Hematopoietic multipotent progenitor cell treated with erythropoietin and hydrocortisone succinate and interleukin-3 and kit ligand, for 6 days (in vitro differentiated cells): ENCODE results near the gene GSK3A.

Source experiments
- DNase-seq: peaks from one replicate; pipeline ENCODE4 v3.0.0-alpha.2; 2015

GSK3A gene

DNA sequence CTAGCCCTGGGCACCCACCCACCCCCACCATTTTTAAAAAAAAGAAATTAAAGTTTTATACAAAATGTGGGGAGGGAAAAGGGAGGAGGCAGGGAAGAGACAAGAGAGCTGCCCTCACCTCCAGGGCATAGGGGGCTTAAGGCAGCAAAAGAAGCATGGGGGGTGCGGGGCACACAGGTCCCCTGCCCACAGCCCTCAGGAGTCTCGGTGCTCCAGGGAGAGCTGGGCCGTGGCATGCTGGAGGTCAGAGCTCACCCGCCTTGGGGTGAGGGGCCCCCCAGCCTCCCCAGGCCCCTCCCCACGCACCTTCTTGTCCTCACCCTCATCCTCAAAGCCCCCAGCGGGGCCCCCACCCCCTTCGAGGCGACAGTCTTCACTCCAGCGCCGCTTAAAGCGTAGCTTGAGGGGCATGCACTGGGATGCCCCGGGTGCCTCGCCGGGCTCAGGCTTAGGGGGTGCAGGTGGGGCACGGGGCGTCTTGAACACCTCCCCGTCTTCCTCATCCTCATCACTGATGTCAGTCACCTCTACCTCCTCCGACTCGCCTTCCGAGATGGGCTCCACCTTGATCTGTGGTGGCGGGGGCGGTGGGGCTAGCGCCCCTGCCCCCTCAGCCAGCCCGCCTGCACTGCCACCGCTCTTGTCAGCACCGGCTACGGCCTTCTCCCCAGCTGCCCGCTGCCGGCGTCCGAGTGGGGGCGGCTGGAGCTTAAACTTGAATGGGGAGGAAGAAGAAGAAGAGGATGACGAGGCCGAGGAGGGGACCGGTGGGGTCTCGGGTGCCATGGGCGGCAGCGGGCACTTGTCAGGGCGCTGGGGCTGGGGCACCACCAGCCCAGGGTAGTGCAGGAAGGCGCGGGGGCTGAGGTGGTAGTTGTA lies 6.1 kb upstream of the GSK3A start:
- no peak for DNase-seq

DNA sequence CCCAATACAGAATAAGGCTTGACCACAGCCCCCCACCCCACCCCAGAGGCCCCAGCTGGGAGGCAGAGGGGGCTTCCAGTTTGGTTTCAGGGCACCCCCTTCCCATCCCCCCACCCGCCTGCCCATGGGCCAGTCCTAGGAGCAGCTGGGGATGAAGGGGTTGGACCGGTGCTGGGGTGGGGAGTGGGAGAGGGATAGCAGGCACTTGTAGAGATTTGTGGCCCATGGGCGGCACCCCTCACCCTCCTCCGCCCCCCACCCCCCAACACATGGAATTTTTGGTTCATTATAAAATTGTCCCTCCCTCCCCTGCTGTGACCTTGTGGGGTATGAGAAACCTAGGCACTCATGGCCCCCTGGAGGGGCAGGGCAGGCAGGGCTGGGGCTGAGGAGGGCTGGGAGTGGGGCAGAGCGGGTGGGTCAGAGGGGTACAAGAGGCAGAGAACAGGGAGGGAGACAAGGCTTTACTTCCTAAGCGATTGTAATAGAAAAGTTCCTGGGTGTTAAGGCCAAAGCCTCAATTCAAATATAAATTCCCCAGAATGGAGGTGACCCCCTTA lies 5.3 kb upstream of the GSK3A start:
- no peak for DNase-seq

- DNase-seq, result peak; percentile 78
Observed at GRCh38 chr19:42246922-42247639, 4.7 kb upstream of the GSK3A start.

GRCh38 chr19:42246143-42246921 lies 3.9 kb upstream of the GSK3A start:
- no peak for DNase-seq

- no peak for DNase-seq
Observed at GRCh38 chr19:42245231-42245630, 2.8 kb upstream of the GSK3A start.

GRCh38 chr19:42244347-42245220 lies 2.2 kb upstream of the GSK3A start:
- peak; percentile 97 for DNase-seq

DNA sequence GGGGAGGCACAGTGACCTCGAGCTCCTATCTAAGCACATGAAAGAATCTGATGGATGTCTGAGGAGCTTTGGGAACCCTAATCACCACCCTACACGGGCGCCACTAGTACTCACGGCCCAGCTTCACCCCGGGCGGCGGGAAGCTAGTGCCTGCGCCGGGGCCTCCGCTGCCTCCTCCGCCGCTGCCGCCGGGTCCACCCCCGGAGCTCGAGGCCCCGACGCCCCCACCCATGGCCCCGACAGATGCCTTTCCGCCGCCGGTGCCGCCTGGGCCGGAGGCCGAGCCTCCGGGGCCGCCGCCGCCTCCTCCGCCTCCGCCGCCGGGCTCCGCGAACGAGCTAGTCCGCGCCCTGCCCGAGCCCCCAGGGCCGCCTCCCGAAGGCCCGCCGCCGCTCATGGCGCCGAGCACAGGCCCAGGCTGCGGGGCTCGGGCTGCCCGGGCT lies 312 bp downstream of the GSK3A start:
- peak; percentile 55 for DNase-seq

DNA sequence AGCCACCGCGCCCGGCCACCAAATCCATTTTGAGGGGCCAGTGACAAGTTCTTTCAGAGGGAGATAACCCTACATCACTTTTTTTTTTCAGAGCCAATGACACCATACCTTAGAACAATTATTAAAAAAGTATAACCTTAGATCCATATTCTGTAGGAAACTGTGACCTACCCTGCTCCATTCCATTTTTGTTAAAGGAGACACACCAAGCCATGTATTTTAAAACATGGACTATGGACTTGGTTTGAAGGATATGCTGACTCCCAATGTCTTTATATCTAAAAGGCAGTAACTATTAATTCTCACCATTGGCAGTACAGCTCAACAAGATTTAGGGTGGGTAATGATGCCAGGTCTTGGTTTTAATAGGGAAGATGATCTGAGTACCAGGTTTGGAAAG lies 1.1 kb downstream of the GSK3A start:
- no peak for DNase-seq

DNA sequence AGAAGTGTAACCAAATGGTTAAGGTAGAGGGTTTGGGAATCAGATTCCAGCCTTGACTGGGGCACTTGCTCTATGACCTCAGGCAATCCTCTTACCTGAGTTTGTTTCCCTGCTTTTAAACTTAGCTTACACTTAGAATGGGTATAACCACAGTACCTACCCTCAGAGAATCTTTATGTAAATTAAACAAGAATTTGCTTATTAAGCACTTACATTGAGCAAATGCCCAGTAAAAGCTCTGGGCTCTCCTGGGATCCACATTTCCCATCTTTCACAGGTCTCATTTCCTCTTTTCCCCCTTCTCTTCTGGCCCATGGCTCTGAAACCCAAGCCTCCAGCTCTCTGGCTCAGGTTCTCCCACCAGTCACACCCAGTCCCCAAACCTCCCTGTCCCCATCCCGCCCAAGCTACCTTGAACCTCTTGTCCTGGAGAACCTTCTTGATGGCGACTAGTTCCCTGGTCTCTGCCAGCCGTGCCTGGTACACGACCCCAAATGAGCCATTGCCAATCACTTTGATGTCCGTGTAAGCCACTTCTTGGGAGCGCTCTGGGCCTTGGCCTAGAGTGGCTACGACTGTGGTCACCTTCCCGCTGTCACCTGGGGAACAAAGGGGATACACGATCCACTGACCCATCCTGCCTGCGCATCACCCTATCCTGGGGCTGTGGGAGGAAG lies 2.7 kb downstream of the GSK3A start:
- DNase-seq, result no peak

GRCh38 chr19:42235181-42235580 lies 7.2 kb downstream of the GSK3A start:
- DNase-seq, result no peak

DNA sequence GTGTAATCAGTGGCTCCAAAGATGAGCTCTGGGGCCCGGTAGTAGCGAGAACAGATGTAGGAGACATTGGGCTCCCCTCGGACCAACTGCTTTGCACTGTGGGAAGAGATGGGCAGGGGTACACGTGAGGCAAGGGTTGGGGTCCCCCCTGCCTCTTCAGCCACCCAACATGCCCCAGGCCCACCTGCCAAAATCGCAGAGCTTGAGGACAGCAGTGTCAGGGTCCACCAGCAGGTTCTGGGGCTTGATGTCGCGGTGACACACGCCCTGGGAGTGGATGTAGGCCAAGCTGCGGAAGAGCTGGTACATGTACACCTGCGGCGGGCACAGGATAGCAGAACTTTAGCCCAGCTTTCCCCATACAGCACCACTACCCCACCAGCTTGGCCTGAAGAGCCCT lies 8.0 kb downstream of the GSK3A start:
- DNase-seq, result no peak

DNA sequence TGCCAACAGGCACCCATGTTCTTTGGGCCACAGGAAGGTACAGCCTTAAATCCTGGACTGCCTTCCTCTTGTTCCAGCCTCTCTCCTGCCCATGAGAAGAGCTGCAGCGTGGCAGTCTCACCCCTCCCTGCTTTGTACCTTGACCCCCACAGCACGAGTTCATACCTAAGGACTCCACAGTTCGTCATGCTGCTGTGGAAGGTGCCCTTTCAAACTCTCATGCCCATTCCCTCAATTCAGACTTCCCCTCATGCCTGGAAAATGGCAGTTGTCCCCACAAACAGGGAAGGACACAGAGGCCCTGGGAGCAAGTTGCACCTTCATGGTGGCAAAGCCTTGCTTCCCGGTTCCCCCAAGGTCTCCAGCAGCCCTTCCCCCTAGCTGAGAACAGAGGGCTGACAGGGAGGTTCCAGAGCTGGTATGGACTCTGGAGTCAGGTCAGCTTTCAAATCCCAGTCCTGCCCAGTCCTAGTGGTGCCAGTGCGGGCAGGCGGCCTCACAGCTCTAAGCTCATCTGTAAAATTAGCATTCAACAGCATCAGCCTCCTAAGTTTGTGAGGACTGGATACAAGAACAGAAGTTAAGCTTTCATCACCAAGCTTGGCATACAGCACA lies 8.6 kb downstream of the GSK3A start:
- DNase-seq, result no peak

DNA sequence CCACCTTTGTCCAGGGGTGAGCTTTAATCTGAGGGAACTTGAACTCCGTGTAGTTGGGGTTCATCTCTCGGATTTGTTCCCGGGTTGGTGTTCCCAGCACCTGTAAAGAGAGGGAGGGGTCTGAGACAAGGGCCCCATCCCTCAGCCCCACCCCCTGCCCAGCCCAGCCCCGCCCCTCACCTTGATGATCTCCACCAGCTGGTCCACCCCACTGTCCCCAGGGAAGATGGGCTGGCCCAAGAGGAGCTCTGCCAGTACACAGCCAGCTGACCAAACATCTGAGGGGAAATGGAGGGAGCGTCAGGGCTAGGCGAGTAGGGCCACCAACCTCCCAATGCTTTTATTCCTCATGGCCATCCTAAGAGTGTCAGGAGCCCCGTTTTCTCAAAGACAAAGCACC lies 9.3 kb downstream of the GSK3A start:
- DNase-seq, result no peak

GRCh38 chr19:42232435-42232834 lies 10.0 kb downstream of the GSK3A start:
- DNase-seq, result no peak

DNA sequence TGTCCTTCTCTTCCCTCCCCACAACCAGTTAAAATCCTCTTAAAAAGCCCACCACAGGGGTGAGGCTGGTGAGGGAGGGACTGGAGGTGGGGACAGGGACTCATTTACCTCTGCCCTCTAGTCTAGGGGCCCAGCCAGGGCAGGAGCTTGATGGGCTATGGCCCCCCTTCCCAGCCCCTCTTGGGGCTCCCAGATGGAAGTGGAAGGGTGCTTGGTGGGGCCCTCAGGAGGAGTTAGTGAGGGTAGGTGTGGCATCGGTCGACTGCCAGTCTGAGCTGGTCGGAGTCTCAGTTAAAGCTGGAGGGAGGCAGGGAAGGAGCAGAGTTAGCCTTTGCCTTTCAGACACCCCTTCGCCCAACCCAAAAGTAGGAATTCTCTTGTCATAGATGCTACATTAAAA lies 11.8 kb downstream of the GSK3A start:
- no peak for DNase-seq

- DNase-seq, result peak; percentile 86
Observed at GRCh38 chr19:42229855-42230351, 12.5 kb downstream of the GSK3A start.

DNA sequence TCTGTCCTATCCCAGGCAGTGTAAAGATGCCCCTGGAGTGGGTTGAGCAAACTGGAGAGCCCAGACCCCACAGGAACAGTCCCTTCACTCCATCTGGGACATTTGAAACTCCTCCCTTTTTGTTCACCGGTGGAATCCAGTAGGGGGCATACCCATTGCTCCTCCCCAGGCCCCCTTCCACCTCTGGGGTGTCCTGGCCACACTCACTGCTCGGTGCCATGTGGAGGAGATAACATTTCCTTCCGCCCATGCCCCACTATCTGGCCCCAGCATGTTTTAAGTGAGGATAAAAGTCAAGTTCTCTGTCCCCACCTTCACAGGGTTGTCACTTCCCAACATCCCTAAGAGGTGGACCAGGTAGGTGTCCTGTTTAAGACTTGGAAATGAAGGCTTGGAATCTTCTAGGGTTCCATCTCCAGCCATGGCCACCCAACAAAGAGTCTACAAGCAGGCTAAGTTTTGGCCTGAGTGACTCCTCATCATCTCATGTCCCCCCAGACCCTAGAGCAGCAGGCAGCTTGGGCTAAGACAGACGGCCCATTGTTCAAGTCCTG lies 13.0 kb downstream of the GSK3A start:
- DNase-seq, result peak; percentile 91

DNA sequence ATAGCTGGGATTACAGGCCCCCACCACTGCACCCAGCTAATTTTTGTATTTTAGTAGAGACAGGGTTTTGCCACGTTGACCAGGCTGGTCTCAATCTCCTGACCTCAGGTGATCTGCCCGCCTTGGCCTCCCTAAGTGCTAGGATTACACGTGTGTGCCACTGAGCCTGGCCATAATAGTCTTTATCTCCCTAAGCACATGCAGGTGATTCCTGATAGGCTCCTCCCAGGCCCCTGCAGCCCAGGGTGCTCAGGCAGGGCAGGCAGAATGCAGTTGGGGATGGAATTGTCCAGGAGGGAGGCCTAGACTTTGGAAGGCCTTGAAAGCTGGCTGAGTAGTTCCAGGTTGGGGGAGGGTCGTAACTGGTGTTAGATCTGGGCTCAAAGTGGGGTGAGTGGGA lies 13.8 kb downstream of the GSK3A start:
- peak; percentile 68 for DNase-seq

GRCh38 chr19:42226886-42227285 lies 15.5 kb downstream of the GSK3A start:
- DNase-seq, result no peak

DNA sequence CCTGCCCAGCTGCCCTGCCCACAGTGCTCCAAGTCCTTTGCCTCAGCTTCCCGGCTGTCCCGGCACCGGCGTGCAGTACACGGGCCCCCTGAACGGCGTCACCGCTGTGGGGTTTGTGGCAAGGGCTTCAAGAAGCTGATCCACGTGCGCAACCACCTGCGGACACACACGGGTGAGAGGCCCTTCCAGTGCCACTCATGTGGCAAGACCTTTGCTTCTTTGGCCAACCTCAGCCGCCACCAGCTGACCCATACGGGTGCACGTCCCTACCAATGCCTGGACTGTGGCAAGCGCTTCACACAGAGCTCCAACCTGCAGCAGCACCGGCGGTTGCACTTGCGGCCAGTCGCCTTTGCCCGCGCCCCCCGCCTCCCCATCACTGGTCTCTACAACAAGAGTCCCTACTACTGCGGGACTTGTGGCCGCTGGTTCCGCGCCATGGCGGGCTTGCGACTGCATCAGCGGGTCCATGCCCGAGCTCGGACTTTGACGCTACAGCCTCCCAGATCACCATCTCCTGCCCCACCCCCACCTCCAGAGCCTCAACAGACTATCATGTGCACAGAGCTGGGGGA lies 16.6 kb downstream of the GSK3A start:
- no peak for DNase-seq
